K562 (cell line): ENCODE measurements around the gene GTF3C4. TPM values are rescaled to one million over a fixed set of nuclear protein-coding genes. Genes with fewer than 3 reads are reported as not detected.

Source experiments
- C11orf30 ChIP-seq: fragments of 450-650 bp; IDR thresholded peaks from 2 replicates; pipeline ENCODE4 v1.6.1; 2016; ENCODE audit warnings: low read depth, mild to moderate bottlenecking
- KDM5B ChIP-seq: fragments of 200-600 bp; sonication (generic); IDR thresholded peaks from 2 replicates; pipeline ENCODE4 v1.6.1; 2012; ENCODE audit warnings: low read depth, mild to moderate bottlenecking, moderate library complexity, low read length, control low read depth, inconsistent platforms; ENCODE audit not compliant: insufficient replicate concordance
- MGA ChIP-seq: fragments of 450-650 bp; IDR thresholded peaks from 2 replicates; pipeline ENCODE4 v1.6.1; 2016; ENCODE audit warnings: mild to moderate bottlenecking, moderate library complexity
- PHF8 ChIP-seq: fragments of 200-600 bp; sonication (generic); IDR thresholded peaks from 2 replicates; pipeline ENCODE4 v1.6.1; 2012; ENCODE audit warnings: mixed run types, mild to moderate bottlenecking, inconsistent platforms, low read length, moderate library complexity, borderline replicate concordance
- PML ChIP-seq: IDR thresholded peaks from 2 replicates; pipeline ENCODE4 v1.6.1; 2012; ENCODE audit warnings: low read length, inconsistent platforms
- RBM22 ChIP-seq: fragments of 200-400 bp; formaldehyde crosslinking; IDR thresholded peaks from 2 replicates; pipeline ENCODE4 v1.6.1; 2018; ENCODE audit warnings: low read length, low read depth; ENCODE audit not compliant: poor library complexity, severe bottlenecking
- SAFB2 ChIP-seq: fragments of 200-400 bp; formaldehyde crosslinking; IDR thresholded peaks from 2 replicates; pipeline ENCODE4 v1.6.1; 2018; ENCODE audit warnings: borderline replicate concordance, low read length, low read depth, moderate library complexity; ENCODE audit not compliant: severe bottlenecking
- YY1 ChIP-seq, 3 experiments: IDR thresholded peaks; 2 replicates each; pipeline ENCODE4 v1.6.1; 2011; ENCODE audit warnings: low read length in 2 of 3, mild to moderate bottlenecking in 2 of 3, moderate library complexity in 2 of 3, borderline replicate concordance in 1 of 3, control low read depth in 1 of 3, low read depth in 1 of 3; ENCODE audit not compliant: insufficient read depth in 3 of 3, insufficient replicate concordance in 2 of 3, control insufficient read depth in 1 of 3, insufficient read length in 1 of 3; ENCODE audit errors: extremely low read depth in 1 of 3
- ZNF639 ChIP-seq, 2 experiments: fragments of 200-800 bp in 1 of 2; sonication (Bioruptor generic) in 1 of 2; sonication (generic) in 1 of 2; formaldehyde crosslinking in 1 of 2; IDR thresholded peaks in 1 of 2; conservative IDR thresholded peaks in 1 of 2; 2 replicates each; pipeline versions ENCODE4 v1.5.0 to v1.6.1; 2016 to 2020; ENCODE audit warnings: missing compliant biosample characterization in 1 of 2, missing genetic modification characterization in 1 of 2, missing genetic modification reagents in 1 of 2
- polyA plus RNA-seq, 8 experiments: library from polyadenylated mRNA; depleted of rRNA in 4 of 8; stranded (reverse) in 5 of 8; unstranded in 3 of 8; fragments of >200 nt; fragmentation: Nextera tagmentation in 2 of 8; fragmentation: Illumina TruSeq in 1 of 8; extraction: Ambion mirVana in 2 of 8; extraction: Trizol in 1 of 8; gene quantifications; 2 replicates each; pipeline versions ENCODE4 v1.2.1 to v1.2.3, GENCODE V29; 2011 to 2014; ENCODE audit warnings: inconsistent platforms in 1 of 8, missing spikeins in 1 of 8
- total RNA-seq, 7 experiments: library from RNA; depleted of rRNA in 6 of 7; stranded (reverse); fragments of >200 nt in 6 of 7; fragmentation: Illumina TruSeq in 2 of 7; extraction: Trizol in 2 of 7; gene quantifications; 2 replicates each; pipeline versions ENCODE4 v1.2.1 to v1.2.3, GENCODE V29; 2011 to 2021; ENCODE audit warnings: low replicate concordance in 1 of 7

The GTF3C4 gene
- total and polyA plus RNA-seq, 9 of the 15 experiments (the other 6 are each of a cell fraction or from before 2014, with no cell fraction given): 3.9 to 20.0 (median 12.2) TPM

- TF ChIP-seq MGA: peak; percentile 83
- TF ChIP-seq PML: 0 out of 2 replicates have a peak, but pooled peaks have one; percentile 35
- peak; percentile 36 for TF ChIP-seq RBM22
- TF ChIP-seq YY1 (IDR thresholded peaks at IDR 0.05; ENCODE audit: borderline replicate concordance in 1 of 3, control insufficient read depth in 1 of 3, extremely low read depth in 1 of 3, insufficient read depth in 3 of 3, insufficient read length in 1 of 3, insufficient replicate concordance in 2 of 3, low read depth in 1 of 3, low read length in 2 of 3): peak in 2 of 3 experiments; percentile 1 to 35
- peak; percentile 91 for TF ChIP-seq C11orf30
- TF ChIP-seq KDM5B: no peak
- TF ChIP-seq ZNF639 (CRISPR knock-in tag; conservative IDR thresholded peaks at IDR 0.05 in 1 of 2, IDR thresholded peaks at IDR 0.05 in 1 of 2): 0 out of 4 replicates have a peak, but pooled peaks of 1 of the 2 experiments have one; percentile 51
- peak; percentile 30; the same call in 1 of the 2 replicates for TF ChIP-seq PHF8
- no peak for TF ChIP-seq SAFB2
Measured at GRCh38 chr9:132670457-132671391, at the start of gene GTF3C4 (continued).
